NB4 (cell line): ENCODE results near the gene IL34.

ENCODE experiments used
- CTCF ChIP-seq: IDR thresholded peaks from one replicate; pipeline ENCODE4 v1.5.1; 2012; ENCODE audit warnings: low read depth, low read length
- POLR2A ChIP-seq: IDR thresholded peaks from 2 replicates; pipeline ENCODE4 v1.6.1; 2011; ENCODE audit warnings: mild to moderate bottlenecking; ENCODE audit not compliant: insufficient read length; ENCODE audit errors: extremely low read depth

DNA sequence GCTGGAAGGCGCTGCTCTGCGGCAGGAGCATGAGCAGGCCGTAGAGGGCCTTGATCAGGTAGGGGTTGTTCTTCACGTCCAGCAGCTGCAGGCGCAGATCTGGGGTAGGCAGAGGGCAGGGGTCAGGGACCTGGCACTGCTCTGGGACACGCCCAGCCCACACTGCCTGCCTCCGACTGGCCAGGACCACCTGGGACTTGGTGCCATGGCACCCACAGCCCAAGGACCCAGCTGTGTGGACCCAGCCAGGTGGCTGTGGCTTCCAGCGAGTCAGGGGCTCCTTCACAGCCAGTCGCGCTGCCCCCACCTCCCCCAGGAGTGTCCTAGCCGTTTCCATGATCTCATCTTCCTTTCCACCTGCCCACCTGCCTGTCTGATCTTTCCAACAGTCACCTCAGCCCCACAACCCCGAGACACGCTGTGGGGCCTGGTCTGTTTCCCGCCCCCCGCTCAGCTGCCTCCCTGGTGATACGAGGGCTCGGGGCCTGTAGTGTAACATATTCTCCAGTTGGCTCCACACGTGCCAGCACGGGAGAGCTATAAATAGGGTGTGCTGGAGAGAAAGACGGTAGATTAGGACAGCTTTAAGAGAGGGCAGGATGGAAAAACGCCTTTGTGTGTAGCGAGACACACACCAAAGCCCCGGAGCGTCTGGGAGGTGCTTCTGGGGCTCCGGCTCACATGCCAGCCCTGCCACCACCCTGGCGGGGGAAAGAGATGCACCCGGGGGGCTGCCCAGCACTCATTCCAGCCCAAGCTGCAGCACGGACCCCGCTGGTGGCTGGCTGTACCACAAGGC lies 46.7 kb downstream of the IL34 start:
- TF ChIP-seq CTCF, result no peak
- no peak for TF ChIP-seq POLR2A
